Activated naive CD8-positive, alpha-beta T cell treated with anti-CD3 and anti-CD28 coated beads for 36 hours (primary cell): ENCODE data around the gene TLR6. TPM values are rescaled to one million over a fixed set of nuclear protein-coding genes. Genes with fewer than 3 reads are reported as not detected.

Experiments
- DNase-seq: peaks from one replicate; pipeline ENCODE4 v3.0.0; 2021
- H3K27ac Mint-ChIP-seq: one replicate; pipeline ENCODE4 v1.8.0; 2022; ENCODE audit warnings: mild to moderate bottlenecking, moderate library complexity, mixed read lengths
- H3K27me3 Mint-ChIP-seq: one replicate; pipeline ENCODE4 v1.8.0; 2022; ENCODE audit warnings: mild to moderate bottlenecking, mixed read lengths
- H3K36me3 Mint-ChIP-seq: one replicate; pipeline ENCODE4 v1.8.0; 2021; ENCODE audit warnings: mild to moderate bottlenecking, mixed read lengths
- H3K4me1 Mint-ChIP-seq: one replicate; pipeline ENCODE4 v1.8.0; 2021; ENCODE audit warnings: mixed read lengths
- H3K4me3 Mint-ChIP-seq: one replicate; pipeline ENCODE4 v1.8.0; 2022; ENCODE audit warnings: mild to moderate bottlenecking, moderate library complexity, mixed read lengths
- H3K9me3 Mint-ChIP-seq: one replicate; pipeline ENCODE4 v1.8.0; 2022; ENCODE audit warnings: mixed read lengths
- total RNA-seq, 2 experiments: library from RNA; stranded (reverse); gene quantifications; one replicate each; pipeline ENCODE4 v1.2.3, GENCODE V29; 2021

TLR6 gene
- total RNA-seq, 2 experiments from 2014 or later = 2.9 to 4.4 TPM

- no peaks in the 10 kb centered on the region for H3K27me3 Mint-ChIP-seq
- peaks cover 5% of the 10 kb centered on the region for H3K9me3 Mint-ChIP-seq
These were observed 571 bp downstream of the TLR6 start for GRCh38 chr4:38856046-38856445.

GRCh38 chr4:38855466-38855865 is 1.2 kb downstream of the TLR6 start:
- Mint-ChIP-seq H3K4me3 (peak overlapping the region; percentile 69), H3K9me3 (peaks cover 6% of the 10 kb centered on the region), H3K27ac (peak overlapping the region; percentile 92), H3K4me1 (peaks cover 28% of the 10 kb centered on the region), H3K27me3 (no peaks in the 10 kb centered on the region), H3K36me3 (peaks cover 1% of the 10 kb centered on the region)
- no peak for DNase-seq

More at GRCh38 chr4:38856046-38856445, 571 bp downstream of the TLR6 start:
- peaks cover 32% of the 10 kb centered on the region for H3K4me1 Mint-ChIP-seq
- peak overlapping the region; percentile 69 for H3K4me3 Mint-ChIP-seq
- DNase-seq = no peak
- H3K36me3 Mint-ChIP-seq = no peaks in the 10 kb centered on the region
- peak overlapping the region; percentile 92 for H3K27ac Mint-ChIP-seq

- Mint-ChIP-seq H3K27me3 (no peaks in the 10 kb centered on the region), H3K27ac (no peak overlapping the region)
These were observed 10.6 kb downstream of the TLR6 start for GRCh38 chr4:38846015-38846414.

GRCh38 chr4:38842994-38843393 is 13.6 kb downstream of the TLR6 start:
- H3K36me3 Mint-ChIP-seq = peaks cover 2% of the 10 kb centered on the region
- DNase-seq = no peak
- no peaks in the 10 kb centered on the region for H3K27me3 Mint-ChIP-seq
- peaks cover 3% of the 10 kb centered on the region for H3K9me3 Mint-ChIP-seq
- H3K4me3 Mint-ChIP-seq = no peak overlapping the region
- H3K27ac Mint-ChIP-seq = no peak overlapping the region
- H3K4me1 Mint-ChIP-seq = peaks cover 4% of the 10 kb centered on the region

More at GRCh38 chr4:38846015-38846414, 10.6 kb downstream of the TLR6 start:
- Mint-ChIP-seq H3K4me3 (no peak overlapping the region), H3K4me1 (no peaks in the 10 kb centered on the region), H3K9me3 (peaks cover 24% of the 10 kb centered on the region), H3K36me3 (peaks cover 17% of the 10 kb centered on the region)
- no peak for DNase-seq

DNA sequence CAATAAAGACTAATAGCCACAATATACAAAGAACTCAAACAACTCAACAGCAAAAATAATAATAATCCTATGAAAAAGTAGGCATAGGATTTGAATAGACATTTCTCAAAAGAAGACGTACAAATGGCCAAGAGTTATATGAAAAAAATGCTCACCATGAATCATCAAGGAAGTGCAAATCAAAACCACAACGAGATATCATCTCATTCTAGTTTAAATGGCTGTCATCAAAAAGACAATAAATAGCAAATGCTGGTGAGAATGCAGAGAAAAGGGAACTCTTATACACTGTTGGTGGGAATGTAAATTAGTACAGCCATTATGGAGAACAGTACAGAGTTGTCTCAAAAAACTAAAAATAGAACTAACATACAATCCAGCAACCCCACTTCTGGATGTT is 18.8 kb downstream of the TLR6 start:
- H3K27ac Mint-ChIP-seq = peak overlapping the region; percentile 9
- peaks cover 13% of the 10 kb centered on the region for H3K9me3 Mint-ChIP-seq
- DNase-seq = no peak
- H3K4me3 Mint-ChIP-seq = no peak overlapping the region
- peaks cover 15% of the 10 kb centered on the region for H3K4me1 Mint-ChIP-seq
- H3K27me3 Mint-ChIP-seq = no peaks in the 10 kb centered on the region
- peaks cover 8% of the 10 kb centered on the region for H3K36me3 Mint-ChIP-seq

GRCh38 chr4:38837334-38837733 is 19.3 kb downstream of the TLR6 start:
- Mint-ChIP-seq H3K27me3 (no peaks in the 10 kb centered on the region), H3K9me3 (peaks cover 13% of the 10 kb centered on the region), H3K36me3 (peaks cover 8% of the 10 kb centered on the region), H3K27ac (peak overlapping the region; percentile 9), H3K4me3 (no peak overlapping the region), H3K4me1 (peaks cover 15% of the 10 kb centered on the region)
- no peak for DNase-seq

- peaks cover 13% of the 10 kb centered on the region for H3K9me3 Mint-ChIP-seq
- peaks cover 8% of the 10 kb centered on the region for H3K36me3 Mint-ChIP-seq
- no peak for DNase-seq
- no peak overlapping the region for H3K27ac Mint-ChIP-seq
- no peaks in the 10 kb centered on the region for H3K27me3 Mint-ChIP-seq
- peaks cover 15% of the 10 kb centered on the region for H3K4me1 Mint-ChIP-seq
- no peak overlapping the region for H3K4me3 Mint-ChIP-seq
These were observed 22.0 kb downstream of the TLR6 start for GRCh38 chr4:38834570-38834969.

- peaks cover 8% of the 10 kb centered on the region for H3K36me3 Mint-ChIP-seq
- H3K4me1 Mint-ChIP-seq = peaks cover 10% of the 10 kb centered on the region
- DNase-seq = no peak
- peak overlapping the region; percentile 4 for H3K27ac Mint-ChIP-seq
- H3K4me3 Mint-ChIP-seq = no peak overlapping the region
- H3K27me3 Mint-ChIP-seq = no peaks in the 10 kb centered on the region
- H3K9me3 Mint-ChIP-seq = peaks cover 13% of the 10 kb centered on the region
These were observed 23.7 kb downstream of the TLR6 start for GRCh38 chr4:38832624-38833528.

GRCh38 chr4:38832206-38832605 is 24.4 kb downstream of the TLR6 start:
- Mint-ChIP-seq H3K9me3 (peaks cover 13% of the 10 kb centered on the region), H3K4me3 (no peak overlapping the region), H3K36me3 (peaks cover 8% of the 10 kb centered on the region), H3K27ac (peak overlapping the region; percentile 4), H3K27me3 (no peaks in the 10 kb centered on the region), H3K4me1 (peaks cover 3% of the 10 kb centered on the region)
- DNase-seq = no peak

DNA sequence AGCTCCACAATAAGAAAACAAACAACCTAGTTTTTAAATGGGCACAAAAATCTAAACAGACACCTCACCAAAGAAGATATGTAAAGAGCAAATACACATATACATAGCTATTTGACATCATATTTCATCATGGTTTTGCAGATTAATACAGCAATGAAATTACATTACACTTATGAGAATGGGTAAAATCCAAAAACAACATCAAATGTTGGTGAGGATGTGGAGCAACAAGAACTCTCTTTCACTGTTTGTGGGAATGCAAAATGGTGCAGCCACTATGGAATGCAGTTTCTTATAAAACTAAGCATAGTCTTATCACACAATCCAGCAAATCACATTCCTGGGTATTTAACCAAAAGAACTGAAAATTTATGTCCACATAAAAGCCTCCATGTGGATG is 25.0 kb downstream of the TLR6 start:
- DNase-seq = no peak
- peaks cover 13% of the 10 kb centered on the region for H3K9me3 Mint-ChIP-seq
- H3K27me3 Mint-ChIP-seq = no peaks in the 10 kb centered on the region
- no peak overlapping the region for H3K27ac Mint-ChIP-seq
- no peaks in the 10 kb centered on the region for H3K4me1 Mint-ChIP-seq
- peaks cover 8% of the 10 kb centered on the region for H3K36me3 Mint-ChIP-seq
- H3K4me3 Mint-ChIP-seq = no peak overlapping the region

- no peak overlapping the region for H3K4me3 Mint-ChIP-seq
- no peaks in the 10 kb centered on the region for H3K27me3 Mint-ChIP-seq
- no peaks in the 10 kb centered on the region for H3K4me1 Mint-ChIP-seq
- no peaks in the 10 kb centered on the region for H3K9me3 Mint-ChIP-seq
- H3K27ac Mint-ChIP-seq = no peak overlapping the region
- peaks cover 4% of the 10 kb centered on the region for H3K36me3 Mint-ChIP-seq
- DNase-seq = no peak
These were observed 27.4 kb downstream of the TLR6 start for GRCh38 chr4:38829237-38829636.

DNA sequence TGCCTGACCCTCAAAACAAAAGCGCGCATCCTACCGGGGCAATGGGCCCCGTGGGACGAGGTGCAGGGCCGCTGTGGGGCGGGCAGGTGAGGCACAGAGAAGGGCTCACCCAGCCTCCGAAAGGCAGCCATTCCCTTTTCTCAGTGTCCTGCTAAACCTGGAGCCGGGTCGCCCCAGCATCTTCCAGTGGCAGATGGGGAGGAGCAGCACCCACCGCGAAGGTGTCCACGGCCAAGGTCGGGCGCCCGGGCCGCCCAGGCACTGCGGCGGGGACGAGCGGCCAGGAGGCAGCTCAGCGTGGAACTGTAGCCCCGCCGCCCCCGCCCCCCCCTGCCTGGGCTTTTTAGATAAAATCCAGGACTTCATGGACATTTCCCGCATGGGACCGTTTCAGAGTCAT is 32.9 kb downstream of the TLR6 start:
- no peak for DNase-seq
- Mint-ChIP-seq H3K27me3 (no peaks in the 10 kb centered on the region), H3K27ac (no peak overlapping the region), H3K4me1 (peaks cover 15% of the 10 kb centered on the region), H3K9me3 (peaks cover 12% of the 10 kb centered on the region), H3K4me3 (no peak overlapping the region), H3K36me3 (peaks cover 9% of the 10 kb centered on the region)

GRCh38 chr4:38822748-38823303 is 33.8 kb downstream of the TLR6 start:
- Mint-ChIP-seq H3K36me3 (peaks cover 9% of the 10 kb centered on the region), H3K4me1 (peaks cover 17% of the 10 kb centered on the region), H3K4me3 (no peak overlapping the region), H3K27ac (no peak overlapping the region), H3K27me3 (no peaks in the 10 kb centered on the region), H3K9me3 (peaks cover 12% of the 10 kb centered on the region)
- DNase-seq = no peak

GRCh38 chr4:38821739-38822138 is 34.9 kb downstream of the TLR6 start:
- Mint-ChIP-seq H3K4me1 (peaks cover 17% of the 10 kb centered on the region), H3K36me3 (peaks cover 9% of the 10 kb centered on the region), H3K27ac (no peak overlapping the region), H3K4me3 (no peak overlapping the region), H3K27me3 (no peaks in the 10 kb centered on the region), H3K9me3 (peaks cover 12% of the 10 kb centered on the region)
- no peak for DNase-seq

- no peak for DNase-seq
- Mint-ChIP-seq H3K27me3 (no peaks in the 10 kb centered on the region), H3K9me3 (peaks cover 14% of the 10 kb centered on the region), H3K36me3 (peaks cover 7% of the 10 kb centered on the region), H3K27ac (no peak overlapping the region), H3K4me3 (no peak overlapping the region), H3K4me1 (peaks cover 17% of the 10 kb centered on the region)
These were observed 36.1 kb downstream of the TLR6 start for GRCh38 chr4:38820329-38821061.
